Measurements from ENCODE around the gene TFCP2L1. TPM values are rescaled to one million over a fixed set of nuclear protein-coding genes. Genes with fewer than 3 reads are reported as not detected.

The TFCP2L1 gene, protein sequence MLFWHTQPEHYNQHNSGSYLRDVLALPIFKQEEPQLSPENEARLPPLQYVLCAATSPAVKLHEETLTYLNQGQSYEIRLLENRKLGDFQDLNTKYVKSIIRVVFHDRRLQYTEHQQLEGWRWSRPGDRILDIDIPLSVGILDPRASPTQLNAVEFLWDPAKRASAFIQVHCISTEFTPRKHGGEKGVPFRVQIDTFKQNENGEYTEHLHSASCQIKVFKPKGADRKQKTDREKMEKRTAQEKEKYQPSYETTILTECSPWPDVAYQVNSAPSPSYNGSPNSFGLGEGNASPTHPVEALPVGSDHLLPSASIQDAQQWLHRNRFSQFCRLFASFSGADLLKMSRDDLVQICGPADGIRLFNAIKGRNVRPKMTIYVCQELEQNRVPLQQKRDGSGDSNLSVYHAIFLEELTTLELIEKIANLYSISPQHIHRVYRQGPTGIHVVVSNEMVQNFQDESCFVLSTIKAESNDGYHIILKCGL
- 2.4 and 3.5 TPM in 2 replicates for total RNA-seq (2014; rRNA removed)
- percentile 34 among the genes with signal in this experiment for Bru-seq, nascent RNA
- percentile 34 among the genes with signal in this experiment for BruChase-seq, experiment 1, labeled RNA remaining after a 6-hour chase
- BruChase-seq, experiment 2, labeled RNA remaining after a 2-hour chase: percentile 34 among the genes with signal in this experiment
- long read RNA-seq, partial matches to known transcripts: 0 of 2 reads
- long read RNA-seq, other reads (novel, unspliced or antisense): 2 of 2 reads

- H3K27ac ChIP-seq (ENCODE audit: low read length): no peak within 1 kb of the TSS
Measured at GRCh38 chr2:121284463-121285449, at the start of gene TFCP2L1. Gene TFCP2L1, minus strand, starts transcription at chr2:121285202. Its CDS starts 93 bp downstream, at chr2:121285109.

DNA sequence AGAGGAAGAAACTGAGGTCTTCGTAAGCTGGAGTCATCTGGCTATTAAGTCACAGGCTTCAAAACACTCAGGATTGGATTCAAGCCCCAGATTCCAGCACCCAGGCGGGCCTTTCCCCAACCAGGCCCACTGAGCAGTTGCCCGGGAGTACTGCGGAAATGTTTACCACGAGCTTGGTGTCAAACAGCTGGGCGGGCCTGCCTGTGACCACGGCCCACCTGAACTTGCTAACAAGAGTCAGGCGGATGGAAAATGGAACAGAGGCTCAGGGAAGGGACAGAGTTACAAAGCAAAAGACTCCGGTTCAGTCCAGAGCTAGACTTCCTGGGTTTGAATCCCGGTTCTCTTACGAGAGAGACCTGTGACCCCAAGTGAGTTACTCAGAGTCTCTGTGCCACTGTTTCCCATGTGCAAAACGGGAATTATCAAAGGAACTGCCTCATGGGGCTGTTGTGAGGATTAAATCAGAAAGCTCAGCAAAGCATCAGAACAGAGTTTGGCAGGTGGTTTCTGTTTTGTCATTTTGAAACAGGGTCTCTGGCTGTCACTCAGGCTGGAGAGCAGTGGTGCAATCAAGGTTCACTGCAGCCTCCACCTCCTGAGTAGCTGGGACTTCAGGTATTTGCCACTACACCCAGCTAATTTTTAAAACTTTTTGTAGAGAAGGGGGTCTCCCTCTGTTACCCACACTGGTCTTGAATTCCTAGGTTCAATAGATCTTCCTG, 49.0 kb upstream of the TFCP2L1 start:
- BruUV-seq (replicated peaks): no TSS peak
- no peak for DNase-seq
- no peaks in the 10 kb centered on the region for H3F3A ChIP-seq (ENCODE audit: low read length, unreplicated experiment)
- H3K27me3 ChIP-seq (ENCODE audit: low read length): no peaks in the 10 kb centered on the region
- no peak overlapping the region for H3K9ac ChIP-seq (ENCODE audit: low read length)
- H3K9me3 ChIP-seq (ENCODE audit: low read length): no peaks in the 10 kb centered on the region
- no peaks in the 10 kb centered on the region for H4K20me1 ChIP-seq (ENCODE audit: low read length)
- intact Hi-C loops (cut with micrococcal nuclease): no loop called here
- CTCF ChIA-PET: interaction anchor here (0.6 kb wide), 1 partner anchor 238 kb away, joined by 3 read pairs; no protein-coding TSS in a partner anchor
- no peaks in the 10 kb centered on the region for H3K36me3 ChIP-seq (ENCODE audit: low read depth, low read length)
- no peaks in the 10 kb centered on the region for H3K4me1 ChIP-seq (ENCODE audit: insufficient read depth, low read length)
- no peaks in the 10 kb centered on the region for H3K9me2 ChIP-seq (replicated peaks; ENCODE audit: low read length)
- POLR2A ChIA-PET (ENCODE audit: unreplicated experiment): no interaction called here
- no peak overlapping the region for H2AFZ ChIP-seq (ENCODE audit: low read length)
- no peak for ATAC-seq
- H3K79me2 ChIP-seq (ENCODE audit: low read length): no peaks in the 10 kb centered on the region
- no peak overlapping the region for H3K27ac ChIP-seq (ENCODE audit: low read length)
- H3K4me3 ChIP-seq (ENCODE audit: low read length): no peak overlapping the region
- H3K4me2 ChIP-seq (ENCODE audit: low read length): no peak overlapping the region
- TF ChIP-seq EZH2 (IDR thresholded peaks at IDR 0.05; ENCODE audit: low read length, unreplicated experiment) (no peak), CTCF (conservative IDR thresholded peaks at IDR 0.05; ENCODE audit: low read depth, low read length) (no peak), EZH2phosphoT487 (IDR thresholded peaks at IDR 0.05; ENCODE audit: borderline replicate concordance, low read length) (no peak)

More at GRCh38 chr2:121284463-121285449, at the start of gene TFCP2L1:
- Histone ChIP-seq H3K9me3 (ENCODE audit: low read length) (no peaks in the 10 kb centered on the region), H3K4me1 (ENCODE audit: insufficient read depth, low read length) (peaks cover 16% of the 10 kb centered on the region), H3K9me2 (replicated peaks; ENCODE audit: low read length) (no peaks in the 10 kb centered on the region), H3F3A (ENCODE audit: low read length, unreplicated experiment) (no peaks in the 10 kb centered on the region), H4K20me1 (ENCODE audit: low read length) (no peaks in the 10 kb centered on the region), H3K79me2 (ENCODE audit: low read length) (peaks cover 11% of the 10 kb centered on the region), H2AFZ (ENCODE audit: low read length) (peak within 1 kb of the TSS; percentile 71), H3K4me2 (ENCODE audit: low read length) (peak within 1 kb of the TSS; percentile 92), H3K27me3 (ENCODE audit: low read length) (no peaks in the 10 kb centered on the region), H3K4me3 (ENCODE audit: low read length) (peak within 1 kb of the TSS; percentile 84), H3K36me3 (ENCODE audit: low read depth, low read length) (no peaks in the 10 kb centered on the region), H3K9ac (ENCODE audit: low read length) (peak within 1 kb of the TSS; percentile 54)
- TF ChIP-seq EZH2phosphoT487 (IDR thresholded peaks at IDR 0.05; ENCODE audit: borderline replicate concordance, low read length) (no peak), EZH2 (IDR thresholded peaks at IDR 0.05; ENCODE audit: low read length, unreplicated experiment) (no peak), CTCF (conservative IDR thresholded peaks at IDR 0.05; ENCODE audit: low read depth, low read length) (no peak)
- POLR2A ChIA-PET (ENCODE audit: unreplicated experiment): no interaction called here
- CTCF ChIA-PET: no interaction called here
- ATAC-seq (peak; percentile 73), DNase-seq (peak; percentile 75)
- no TSS peak for BruUV-seq (replicated peaks)
- intact Hi-C loops (cut with micrococcal nuclease): no loop called here
